ENCODE measurements around the gene IL2RA. TPM values are rescaled to one million over a fixed set of nuclear protein-coding genes. Genes with fewer than 3 reads are reported as not detected.
A peak's percentile ranks its signal among the peaks of the same experiment; 100 is the strongest.

The IL2RA gene
- total RNA-seq, 1 experiment from 2014 or later = not detected

GRCh38 chr10:6089334-6090219, 27.4 kb upstream of the IL2RA start:
- H3K36me3 Mint-ChIP-seq (ENCODE audit: insufficient read depth, unreplicated experiment) = peaks cover 22% of the 10 kb centered on the region
- TSS peak; percentile 34 for BruUV-seq (replicated peaks)
- peak overlapping the region; percentile 85 for H3K4me3 Mint-ChIP-seq (ENCODE audit: low read depth, unreplicated experiment)
- H3K27ac Mint-ChIP-seq (ENCODE audit: unreplicated experiment) = peak overlapping the region; percentile 56
- CTCF ChIA-PET = interaction anchor here (0.5 to 1.3 kb wide), 3 partner anchors 21 to 312 kb away, joined by 3 to 5 read pairs (median 5); no protein-coding TSS in a partner anchor
- DNase-seq = peak; percentile 20
- H3K27me3 Mint-ChIP-seq (ENCODE audit: unreplicated experiment) = no peaks in the 10 kb centered on the region
- no peaks in the 10 kb centered on the region for H3K9me3 Mint-ChIP-seq (ENCODE audit: low read depth, unreplicated experiment)
- H3K4me1 Mint-ChIP-seq (ENCODE audit: low read depth, unreplicated experiment) = peaks cover 43% of the 10 kb centered on the region
- intact Hi-C loops (cut with micrococcal nuclease; ENCODE audit: unreplicated experiment) = loop anchor here (5.0 kb wide), 1 partner anchor 77 kb away; no protein-coding TSS in a partner anchor
- TF ChIP-seq CTCF (IDR thresholded peaks at IDR 0.05; ENCODE audit: unreplicated experiment) = no peak

- intact Hi-C loops (cut with micrococcal nuclease; ENCODE audit: unreplicated experiment) = loop anchor here (5.0 kb wide), 1 partner anchor 77 kb away; no protein-coding TSS in a partner anchor
- H3K36me3 Mint-ChIP-seq (ENCODE audit: insufficient read depth, unreplicated experiment) = peaks cover 22% of the 10 kb centered on the region
- CTCF ChIA-PET = no interaction called here
- H3K4me3 Mint-ChIP-seq (ENCODE audit: low read depth, unreplicated experiment) = peak within 1 kb of the TSS; percentile 85
- peaks cover 43% of the 10 kb centered on the region for H3K4me1 Mint-ChIP-seq (ENCODE audit: low read depth, unreplicated experiment)
- DNase-seq = peak; percentile 93
- H3K27ac Mint-ChIP-seq (ENCODE audit: unreplicated experiment) = peak within 1 kb of the TSS; percentile 56
- BruUV-seq (replicated peaks) = no TSS peak
- peak; percentile 100 for TF ChIP-seq CTCF (IDR thresholded peaks at IDR 0.05; ENCODE audit: unreplicated experiment)
- H3K9me3 Mint-ChIP-seq (ENCODE audit: low read depth, unreplicated experiment) = no peaks in the 10 kb centered on the region
- H3K27me3 Mint-ChIP-seq (ENCODE audit: unreplicated experiment) = peaks cover 2% of the 10 kb centered on the region
Measured at GRCh38 chr10:6088721-6089333, 26.7 kb upstream of the IL2RA start, which contains the start of gene RBM17. Gene RBM17, plus strand, starts transcription at chr10:6089034. Its CDS starts 8,032 bp downstream, at chr10:6097066.

GRCh38 chr10:6086375-6087233, 24.4 kb upstream of the IL2RA start:
- no peak overlapping the region for H3K27ac Mint-ChIP-seq (ENCODE audit: unreplicated experiment)
- H3K4me1 Mint-ChIP-seq (ENCODE audit: low read depth, unreplicated experiment) = peaks cover 31% of the 10 kb centered on the region
- CTCF ChIA-PET = interaction anchor here (0.6 to 1.5 kb wide), 7 partner anchors 13 to 319 kb away, joined by 4 to 7 read pairs (median 4); partner anchors contain the start of genes ANKRD16 and FBH1
- H3K27me3 Mint-ChIP-seq (ENCODE audit: unreplicated experiment) = peaks cover 24% of the 10 kb centered on the region
- intact Hi-C loops (cut with micrococcal nuclease; ENCODE audit: unreplicated experiment) = loop anchor here (2.0 to 5.0 kb wide), 2 partner anchors 74 to 136 kb away; no protein-coding TSS in a partner anchor
- no TSS peak for BruUV-seq (replicated peaks)
- no peak overlapping the region for H3K4me3 Mint-ChIP-seq (ENCODE audit: low read depth, unreplicated experiment)
- peak; percentile 87 for TF ChIP-seq CTCF (IDR thresholded peaks at IDR 0.05; ENCODE audit: unreplicated experiment)
- DNase-seq = peak; percentile 89
- peaks cover 22% of the 10 kb centered on the region for H3K36me3 Mint-ChIP-seq (ENCODE audit: insufficient read depth, unreplicated experiment)
- H3K9me3 Mint-ChIP-seq (ENCODE audit: low read depth, unreplicated experiment) = no peaks in the 10 kb centered on the region
